ENCODE results near the gene RBMS3. TPM values are rescaled to one million over a fixed set of nuclear protein-coding genes. Genes with fewer than 3 reads are reported as not detected.

Gene RBMS3
- total and polyA plus RNA-seq, 7 donors: 0.46 to 61.9 (median 39.9) TPM

DNA sequence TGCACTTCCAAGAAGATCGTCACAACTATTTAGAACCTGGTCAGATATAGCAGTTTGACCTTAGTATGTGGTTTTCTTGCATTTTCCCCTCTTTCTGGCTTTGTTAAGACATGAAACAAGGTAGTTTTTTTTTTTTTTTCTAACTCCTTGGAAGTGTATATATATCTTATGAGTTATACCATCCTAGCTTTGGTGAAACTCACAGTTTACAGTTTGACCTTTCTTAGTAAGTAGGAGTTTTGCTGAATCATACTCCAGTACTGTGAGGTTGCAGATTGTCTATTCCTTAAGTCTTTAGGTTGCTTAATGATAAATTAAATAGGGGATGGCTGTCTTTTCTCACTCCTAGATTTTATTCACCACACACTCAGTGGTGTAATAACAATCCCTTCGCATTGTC is 325.0 kb downstream of the RBMS3 start:
- Histone ChIP-seq H3K27me3 (no peaks in the 10 kb centered on the region), H3K9me3 (no peaks in the 10 kb centered on the region), H3K27ac (no peak overlapping the region), H3K36me3 (no peaks in the 10 kb centered on the region), H3K4me3 (no peak overlapping the region), H3K4me1 (peaks cover 0 to 21% (median 15%) of the 10 kb centered on the region in 4 donors)
- intact Hi-C loops (cut with DNase I): no loop called here
- WGBS, 2 donors: 83 to 88% methylated on average over 2 of the region's 2 CpGs
- TF ChIP-seq POLR2AphosphoS5 (IDR thresholded peaks at IDR 0.05): no peak
- TF ChIP-seq POLR2A (IDR thresholded peaks at IDR 0.05): no peak
- no peak for TF ChIP-seq EP300 (IDR thresholded peaks at IDR 0.05)
- TF ChIP-seq, protein P1, sequence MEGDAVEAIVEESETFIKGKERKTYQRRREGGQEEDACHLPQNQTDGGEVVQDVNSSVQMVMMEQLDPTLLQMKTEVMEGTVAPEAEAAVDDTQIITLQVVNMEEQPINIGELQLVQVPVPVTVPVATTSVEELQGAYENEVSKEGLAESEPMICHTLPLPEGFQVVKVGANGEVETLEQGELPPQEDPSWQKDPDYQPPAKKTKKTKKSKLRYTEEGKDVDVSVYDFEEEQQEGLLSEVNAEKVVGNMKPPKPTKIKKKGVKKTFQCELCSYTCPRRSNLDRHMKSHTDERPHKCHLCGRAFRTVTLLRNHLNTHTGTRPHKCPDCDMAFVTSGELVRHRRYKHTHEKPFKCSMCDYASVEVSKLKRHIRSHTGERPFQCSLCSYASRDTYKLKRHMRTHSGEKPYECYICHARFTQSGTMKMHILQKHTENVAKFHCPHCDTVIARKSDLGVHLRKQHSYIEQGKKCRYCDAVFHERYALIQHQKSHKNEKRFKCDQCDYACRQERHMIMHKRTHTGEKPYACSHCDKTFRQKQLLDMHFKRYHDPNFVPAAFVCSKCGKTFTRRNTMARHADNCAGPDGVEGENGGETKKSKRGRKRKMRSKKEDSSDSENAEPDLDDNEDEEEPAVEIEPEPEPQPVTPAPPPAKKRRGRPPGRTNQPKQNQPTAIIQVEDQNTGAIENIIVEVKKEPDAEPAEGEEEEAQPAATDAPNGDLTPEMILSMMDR (IDR thresholded peaks at IDR 0.05): no peak
- DNase-seq: no peak

DNA sequence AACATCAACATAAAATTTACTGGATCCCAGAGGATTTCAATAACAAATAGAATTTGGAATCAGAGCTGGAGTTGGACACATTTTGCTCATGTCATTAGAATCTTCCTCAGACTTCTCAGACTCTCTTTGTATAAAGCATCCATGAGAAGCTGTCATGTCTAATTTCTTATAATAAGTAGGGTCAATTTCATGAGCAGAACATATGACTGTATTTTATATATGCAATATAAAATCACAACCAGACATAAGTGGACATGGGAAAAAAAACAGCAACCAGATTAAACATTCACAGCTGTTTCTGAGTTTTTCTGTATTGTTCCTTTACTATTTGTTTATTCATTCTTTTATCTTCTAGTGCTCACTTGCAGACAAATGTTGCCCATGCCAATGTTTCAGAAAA is 325.5 kb downstream of the RBMS3 start:
- TF ChIP-seq, protein P1 (IDR thresholded peaks at IDR 0.05): no peak
- no peak for TF ChIP-seq POLR2A (IDR thresholded peaks at IDR 0.05)
- TF ChIP-seq POLR2AphosphoS5 (IDR thresholded peaks at IDR 0.05): no peak
- TF ChIP-seq EP300 (IDR thresholded peaks at IDR 0.05): no peak
- H3K36me3 ChIP-seq: no peaks in the 10 kb centered on the region
- no peak overlapping the region for H3K4me3 ChIP-seq
- no peak overlapping the region for H3K27ac ChIP-seq
- no peak for DNase-seq
- no peaks in the 10 kb centered on the region for H3K9me3 ChIP-seq
- H3K27me3 ChIP-seq: no peaks in the 10 kb centered on the region
- intact Hi-C loops (cut with DNase I): no loop called here
- peaks cover 0 to 25% (median 15%) of the 10 kb centered on the region in 4 donors for H3K4me1 ChIP-seq

GRCh38 chr3:29608414-29609327 is 327.8 kb downstream of the RBMS3 start:
- 83 to 85% methylated on average over 3 of the region's 3 CpGs for WGBS, 2 donors
- TF ChIP-seq POLR2AphosphoS5 (IDR thresholded peaks at IDR 0.05) (no peak), EP300 (IDR thresholded peaks at IDR 0.05) (no peak), POLR2A (IDR thresholded peaks at IDR 0.05) (no peak)
- TF ChIP-seq, protein P1 (IDR thresholded peaks at IDR 0.05): no peak

DNA sequence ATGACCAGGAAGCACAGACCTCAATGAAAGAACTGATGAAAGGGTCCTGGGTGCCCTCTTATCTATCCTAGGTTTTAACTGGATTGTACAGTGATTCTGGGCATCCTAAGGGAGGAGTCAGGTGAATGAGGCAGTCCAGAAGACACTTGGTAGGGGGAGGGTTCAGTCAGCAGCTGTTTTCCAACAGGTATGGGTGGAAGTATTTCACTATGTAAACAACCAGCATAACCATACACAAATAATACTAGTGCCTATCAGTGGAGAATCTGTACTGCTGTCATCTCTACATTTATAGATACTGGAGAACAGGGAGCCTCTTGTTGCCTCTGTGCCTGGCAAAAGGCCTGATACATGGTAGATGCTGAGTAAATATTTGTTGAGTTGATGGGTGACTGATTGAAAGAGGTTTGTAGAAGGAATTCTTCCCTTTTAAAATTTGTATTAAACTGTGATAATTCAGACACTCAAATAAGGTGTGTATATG is 328.5 kb downstream of the RBMS3 start:
- H3K9me3 ChIP-seq: no peaks in the 10 kb centered on the region
- no peak for DNase-seq
- intact Hi-C loops (cut with DNase I): no loop called here
- H3K36me3 ChIP-seq: no peaks in the 10 kb centered on the region
- no peak overlapping the region for H3K27ac ChIP-seq
- no peaks in the 10 kb centered on the region for H3K27me3 ChIP-seq
- H3K4me3 ChIP-seq: no peak overlapping the region
- H3K4me1 ChIP-seq: peaks cover 0 to 25% (median 15%) of the 10 kb centered on the region in 4 donors
- TF ChIP-seq EP300 (IDR thresholded peaks at IDR 0.05) (no peak), POLR2AphosphoS5 (IDR thresholded peaks at IDR 0.05) (no peak), POLR2A (IDR thresholded peaks at IDR 0.05) (no peak)
- TF ChIP-seq, protein P1 (IDR thresholded peaks at IDR 0.05): no peak

More at GRCh38 chr3:29608414-29609327, 327.8 kb downstream of the RBMS3 start:
- Histone ChIP-seq H3K9me3 (no peaks in the 10 kb centered on the region), H3K36me3 (no peaks in the 10 kb centered on the region), H3K4me3 (no peak overlapping the region), H3K27me3 (no peaks in the 10 kb centered on the region), H3K4me1 (peaks cover 0 to 25% (median 15%) of the 10 kb centered on the region in 4 donors), H3K27ac (no peak overlapping the region)
- intact Hi-C loops (cut with DNase I): no loop called here
- DNase-seq: no peak
